ENCODE data around the gene PSMB4. TPM values are rescaled to one million over a fixed set of nuclear protein-coding genes. Genes with fewer than 3 reads are reported as not detected.

Gene PSMB4
- total RNA-seq, 2 donors from 2014 or later = 179 to 273 TPM

Other genes starting within 250 kb of the PSMB4 start
- 1 to 10 TPM in 1 of 2 donors, under 1 TPM in 1; 0.72 to 1.2 TPM for gene TNFAIP8L2, start 242.9 kb upstream of the PSMB4 start, total RNA-seq
- gene LYSMD1, start 233.7 kb upstream of the PSMB4 start, total RNA-seq = 1 to 10 TPM; 6.8 to 7.2 TPM
- gene SCNM1, start 233.4 kb upstream of the PSMB4 start, total RNA-seq = 10 to 100 TPM; 22.7 to 31.8 TPM
- under 1 TPM in 1 of 2 donors, not detected in 1; 0.67 TPM for gene TMOD4, start 223.6 kb upstream of the PSMB4 start, total RNA-seq
- gene VPS72, start 209.4 kb upstream of the PSMB4 start, total RNA-seq = 10 to 100 TPM; 38.8 TPM
- 10 to 100 TPM; 33.3 to 38.9 TPM for gene PIP5K1A, start 201.0 kb upstream of the PSMB4 start, total RNA-seq
- gene PSMD4, start 144.8 kb upstream of the PSMB4 start, total RNA-seq = 100 to 1,000 TPM; 103 to 158 TPM
- gene ZNF687, start 117.3 kb upstream of the PSMB4 start, total RNA-seq = 10 to 100 TPM; 27.5 to 28.4 TPM
- 10 to 100 TPM; 47.2 to 53.5 TPM for gene PI4KB, start 72.2 kb upstream of the PSMB4 start, total RNA-seq
- 10 to 100 TPM; 28.6 to 44.1 TPM for gene RFX5, start 52.3 kb upstream of the PSMB4 start, total RNA-seq
- gene SELENBP1, start 26.9 kb upstream of the PSMB4 start, total RNA-seq = 100 to 1,000 TPM; 744 to 902 TPM
- 10 to 100 TPM; 49.6 to 50.0 TPM for gene POGZ, start 59.9 kb downstream of the PSMB4 start, total RNA-seq
- 100 to 1,000 TPM; 118 to 148 TPM for gene CGN, start 111.8 kb downstream of the PSMB4 start, total RNA-seq
- 10 to 100 TPM; 25.5 to 40.6 TPM for gene TUFT1, start 140.7 kb downstream of the PSMB4 start, total RNA-seq
- 10 to 100 TPM; 28.7 to 32.0 TPM for gene SNX27, start 212.5 kb downstream of the PSMB4 start, total RNA-seq